ENCODE measurements around the gene CNTROB.

Gene CNTROB

DNA sequence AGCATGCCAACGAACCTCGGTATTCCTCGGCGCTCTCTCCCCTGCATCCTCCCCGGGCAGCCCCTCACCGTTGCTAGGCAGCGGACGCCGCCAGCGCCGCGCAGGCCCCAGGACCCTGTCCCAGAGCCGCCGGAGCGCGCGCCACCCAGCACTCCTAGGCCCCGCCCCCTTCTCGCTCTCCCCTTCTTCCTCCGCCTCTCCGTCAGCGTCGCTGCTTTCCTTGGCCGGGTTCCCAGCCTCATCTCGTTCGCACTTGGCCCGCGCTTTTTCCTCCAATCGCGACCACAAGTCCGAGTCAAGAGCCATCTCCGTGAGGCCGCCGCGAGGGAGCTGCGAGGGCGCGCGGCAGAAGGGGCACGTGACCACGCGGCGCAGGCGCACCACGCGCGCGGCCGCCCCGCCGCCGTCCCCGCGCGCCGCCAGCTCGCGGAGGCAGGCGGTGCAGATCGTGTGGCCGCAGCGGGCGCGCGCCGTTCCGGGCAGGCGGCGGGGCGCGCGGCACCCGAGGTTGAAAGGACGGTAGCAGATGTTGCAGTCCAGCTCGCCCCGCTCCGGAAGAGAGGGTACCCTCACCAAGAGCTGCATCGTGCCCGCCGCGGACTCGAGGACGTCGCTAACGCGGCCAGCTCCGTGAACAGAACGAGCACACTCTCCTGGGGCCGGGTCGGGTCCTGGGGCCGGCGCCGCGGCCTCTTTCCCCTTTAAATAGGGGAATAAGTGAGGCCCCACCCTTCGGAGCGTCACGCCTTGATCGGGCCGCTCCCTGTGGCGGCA is 16.2 kb upstream of the CNTROB start, which contains the start of gene RNF227:
Gene RNF227 (minus strand): TSS at position 679 of the 774 bp plus-strand sequence. CDS start 94 bp downstream, at position 585.
- ChIA-PET POLR2A (ENCODE audit: low non-redundant PET) (interaction anchor here (0.6 to 1.1 kb wide), 3 partner anchors 14 to 228 kb away, joined by 3 to 5 read pairs (median 5); partner anchors contain the start of genes CNTROB, KCNAB3, TP53 and TRAPPC1), CTCF (interaction anchor here (1.0 to 1.6 kb wide), 3 partner anchors 17 to 126 kb away, joined by 4 to 6 read pairs (median 6); partner anchors contain the start of gene CNTROB)
- peak within 1 kb of the TSS; percentile 96 for H3K27ac ChIP-seq
- peak; percentile 69 for DNase-seq (ENCODE audit: low spot score)
- TF ChIP-seq, protein P1, sequence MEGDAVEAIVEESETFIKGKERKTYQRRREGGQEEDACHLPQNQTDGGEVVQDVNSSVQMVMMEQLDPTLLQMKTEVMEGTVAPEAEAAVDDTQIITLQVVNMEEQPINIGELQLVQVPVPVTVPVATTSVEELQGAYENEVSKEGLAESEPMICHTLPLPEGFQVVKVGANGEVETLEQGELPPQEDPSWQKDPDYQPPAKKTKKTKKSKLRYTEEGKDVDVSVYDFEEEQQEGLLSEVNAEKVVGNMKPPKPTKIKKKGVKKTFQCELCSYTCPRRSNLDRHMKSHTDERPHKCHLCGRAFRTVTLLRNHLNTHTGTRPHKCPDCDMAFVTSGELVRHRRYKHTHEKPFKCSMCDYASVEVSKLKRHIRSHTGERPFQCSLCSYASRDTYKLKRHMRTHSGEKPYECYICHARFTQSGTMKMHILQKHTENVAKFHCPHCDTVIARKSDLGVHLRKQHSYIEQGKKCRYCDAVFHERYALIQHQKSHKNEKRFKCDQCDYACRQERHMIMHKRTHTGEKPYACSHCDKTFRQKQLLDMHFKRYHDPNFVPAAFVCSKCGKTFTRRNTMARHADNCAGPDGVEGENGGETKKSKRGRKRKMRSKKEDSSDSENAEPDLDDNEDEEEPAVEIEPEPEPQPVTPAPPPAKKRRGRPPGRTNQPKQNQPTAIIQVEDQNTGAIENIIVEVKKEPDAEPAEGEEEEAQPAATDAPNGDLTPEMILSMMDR (conservative IDR thresholded peaks at IDR 0.05; ENCODE audit: low read depth): no peak

GRCh38 chr17:7916385-7916682 is 15.7 kb upstream of the CNTROB start:
- TF ChIP-seq, protein P1 (conservative IDR thresholded peaks at IDR 0.05; ENCODE audit: low read depth): no peak
- CTCF ChIA-PET: interaction anchor here (1.4 kb wide), 1 partner anchor 81 kb away, joined by 4 read pairs; no protein-coding TSS in a partner anchor
- POLR2A ChIA-PET (ENCODE audit: low non-redundant PET): interaction anchor here (0.6 kb wide), 1 partner anchor 229 kb away, joined by 5 read pairs; the partner anchor contains the start of genes TP53 and WRAP53
- no peak for DNase-seq (ENCODE audit: low spot score)
- peak overlapping the region; percentile 96 for H3K27ac ChIP-seq

DNA sequence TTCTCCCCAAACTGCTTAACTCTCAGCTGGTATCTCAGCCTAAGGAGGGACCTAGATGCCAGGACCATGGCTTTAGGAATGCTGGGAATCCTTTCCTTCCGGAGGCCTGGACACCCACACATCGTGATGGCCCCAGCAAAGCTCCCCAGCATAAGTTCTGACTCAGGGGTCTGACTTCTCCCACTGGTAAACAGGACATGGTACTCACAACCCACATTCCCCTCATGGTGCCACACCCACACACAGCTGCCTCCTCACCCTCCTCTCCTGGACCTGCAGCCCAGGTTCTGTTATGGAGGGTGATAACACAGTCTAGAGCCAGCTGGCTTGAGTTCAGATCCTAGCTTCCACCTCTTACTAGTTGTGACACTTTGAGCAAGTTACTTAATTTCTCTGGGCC is 15.2 kb upstream of the CNTROB start:
- peak; percentile 9 for DNase-seq (ENCODE audit: low spot score)
- H3K27ac ChIP-seq: peak overlapping the region; percentile 96

DNA sequence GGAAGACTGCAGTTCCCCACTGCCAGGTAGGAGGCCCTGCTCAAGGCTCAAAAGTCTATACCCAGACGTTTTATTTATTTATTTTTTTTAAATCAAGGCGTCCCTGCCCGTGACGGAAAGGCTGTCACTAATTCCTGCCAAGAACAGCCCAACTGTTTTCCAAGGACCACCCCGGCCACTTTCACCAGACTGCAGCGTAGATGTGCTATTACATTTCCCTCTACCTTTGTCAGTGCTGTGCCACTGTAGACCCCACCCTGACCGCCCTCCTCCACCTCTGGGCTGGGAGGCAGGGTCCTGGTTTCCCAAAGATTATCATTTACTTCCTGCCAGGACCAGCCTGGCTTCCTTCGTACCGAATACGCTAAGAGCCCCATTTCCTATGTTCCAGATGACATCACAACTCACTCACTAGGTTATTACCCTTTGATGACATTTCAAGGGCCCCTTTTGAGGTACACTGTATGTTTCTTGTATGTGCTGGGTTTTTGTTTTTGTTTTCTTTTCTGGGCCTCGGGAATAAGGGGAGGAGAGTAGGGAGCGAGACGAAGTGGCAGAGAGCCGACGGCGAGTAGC is 9.6 kb upstream of the CNTROB start:
- DNase-seq (ENCODE audit: low spot score): no peak
- ChIA-PET POLR2A (ENCODE audit: low non-redundant PET) (no interaction called here), CTCF (interaction anchor here (0.6 to 1.1 kb wide), 2 partner anchors 60 to 135 kb away, joined by 3 read pairs; no protein-coding TSS in a partner anchor)
- H3K27ac ChIP-seq: peak overlapping the region; percentile 52
- TF ChIP-seq, protein P1 (conservative IDR thresholded peaks at IDR 0.05; ENCODE audit: low read depth): no peak

More for the DNA sequence above, 15.2 kb upstream of the CNTROB start:
- ChIA-PET CTCF (interaction anchor here (0.6 to 1.3 kb wide), 3 partner anchors 14 to 157 kb away, joined by 3 read pairs; no protein-coding TSS in a partner anchor), POLR2A (ENCODE audit: low non-redundant PET) (no interaction called here)
- TF ChIP-seq, protein P1 (conservative IDR thresholded peaks at IDR 0.05; ENCODE audit: low read depth): no peak

DNA sequence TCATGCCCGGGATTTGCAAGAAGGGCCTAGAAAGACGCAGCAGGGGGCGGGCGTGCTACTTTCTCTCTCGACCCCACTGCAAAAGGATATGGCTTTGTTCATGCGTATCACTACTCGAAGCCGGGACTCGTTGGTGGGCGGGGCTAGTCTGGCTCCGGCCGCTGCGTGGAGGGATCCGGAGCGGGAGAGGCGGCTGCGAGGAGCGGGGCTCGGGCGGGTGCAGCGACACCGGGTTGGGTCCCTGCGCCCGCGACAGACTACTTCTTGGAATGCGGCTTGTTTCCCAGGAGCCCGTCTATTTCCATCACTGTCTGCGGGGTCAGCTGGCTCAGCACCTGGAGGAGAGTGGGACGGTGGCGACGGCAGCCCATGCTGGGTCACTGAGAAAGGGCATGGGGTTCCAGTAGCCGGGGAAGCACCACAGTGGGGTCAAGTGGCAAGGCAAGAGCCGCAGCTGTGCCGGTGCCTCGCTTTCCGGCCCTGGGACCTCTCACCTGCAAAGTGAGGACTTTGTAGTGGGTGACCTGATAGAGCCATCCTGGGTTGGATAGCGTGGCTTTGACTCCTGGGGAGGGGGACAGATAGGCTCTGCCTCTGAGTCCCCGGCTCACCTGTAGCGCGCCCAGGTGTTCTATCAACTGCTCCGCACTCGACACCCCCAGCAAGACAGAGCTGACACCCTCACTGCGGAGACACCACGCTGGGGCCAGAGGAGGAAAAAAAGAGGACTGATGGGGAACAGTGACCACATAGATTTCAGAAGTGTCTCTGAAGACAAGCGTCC is 9.0 kb upstream of the CNTROB start:
- ChIA-PET POLR2A (ENCODE audit: low non-redundant PET) (no interaction called here), CTCF (no interaction called here)
- H3K27ac ChIP-seq: peak overlapping the region; percentile 52
- peak; percentile 56 for DNase-seq (ENCODE audit: low spot score)
- TF ChIP-seq, protein P1 (conservative IDR thresholded peaks at IDR 0.05; ENCODE audit: low read depth): no peak

- no peak overlapping the region for H3K27ac ChIP-seq
- TF ChIP-seq, protein P1 (conservative IDR thresholded peaks at IDR 0.05; ENCODE audit: low read depth): no peak
- POLR2A ChIA-PET (ENCODE audit: low non-redundant PET): no interaction called here
- peak; percentile 14 for DNase-seq (ENCODE audit: low spot score)
- CTCF ChIA-PET: interaction anchor here (0.7 to 1.2 kb wide), 2 partner anchors 130 to 146 kb away, joined by 3 to 4 read pairs; no protein-coding TSS in a partner anchor
These were observed 4.4 kb upstream of the CNTROB start for GRCh38 chr17:7927596-7927995.
